IMR-90 (cell line): Measurements from ENCODE around the gene PKD1. TPM values are rescaled to one million over a fixed set of nuclear protein-coding genes. Genes with fewer than 3 reads are reported as not detected.
A peak's percentile ranks its signal among the peaks of the same experiment; 100 is the strongest.

Source experiments
- ATAC-seq: fragments of 200-7000 bp; cut with Tn5 transposase; 2 replicates; pipeline ENCODE4 v1.9.1; 2020; ENCODE audit warnings: low read depth, mild to moderate bottlenecking, moderate library complexity
- BruUV-seq: library from RNA; stranded (reverse); fragments of 400-500 nt; replicated peaks from 2 replicates; lab custom pipeline; 2021; lab: Mats Ljungman, UMichigan
- CTCF ChIA-PET: fragments of 300-600 bp; formaldehyde crosslinking; extraction: SDS; loops from one replicate; lab custom pipeline; 2021; ENCODE audit warnings: antibody characterized with exemption; lab: Yijun Ruan, JAX
- POLR2A ChIA-PET: fragments of 300-600 bp; sonication (Branson Sonifier 250); formaldehyde crosslinking; loops from one replicate; lab custom pipeline; 2022; ENCODE audit warnings: antibody characterized with exemption; ENCODE audit not compliant: unreplicated experiment; lab: Charles Lee
- DNase-seq: peaks from one replicate; pipeline ENCODE4 v3.0.0; 2013
- H2AFZ ChIP-seq: replicated peaks from 2 replicates; pipeline ENCODE3; 2013; ENCODE audit warnings: low read length, mild to moderate bottlenecking; ENCODE audit not compliant: poor library complexity
- H2AK5ac ChIP-seq: 2 replicates; pipeline ENCODE4 v1.6.1; 2013; ENCODE audit warnings: low read depth, low read length, inconsistent platforms
- H2AK9ac ChIP-seq: replicated peaks from 2 replicates; pipeline ENCODE3; 2013; ENCODE audit warnings: mild to moderate bottlenecking, low read depth, low read length, moderate library complexity; ENCODE audit not compliant: poor library complexity
- H2BK120ac ChIP-seq: 2 replicates; pipeline ENCODE4 v1.6.1; 2013; ENCODE audit warnings: low read depth, low read length, inconsistent platforms
- H2BK15ac ChIP-seq: 3 replicates; pipeline ENCODE4 v1.6.1; 2013; ENCODE audit warnings: low read depth, low read length, inconsistent platforms
- H2BK20ac ChIP-seq: 2 replicates; pipeline ENCODE4 v1.6.1; 2013; ENCODE audit warnings: low read depth, mild to moderate bottlenecking, inconsistent platforms, low read length, moderate library complexity
- H2BK5ac ChIP-seq: 2 replicates; pipeline ENCODE4 v1.6.1; 2013; ENCODE audit warnings: mild to moderate bottlenecking, low read depth, low read length, inconsistent platforms; ENCODE audit not compliant: poor library complexity, severe bottlenecking
- H3K14ac ChIP-seq: replicated peaks from 2 replicates; pipeline ENCODE4 v1.6.1; 2013; ENCODE audit warnings: low read depth, low read length, inconsistent platforms
- H3K18ac ChIP-seq: 2 replicates; pipeline ENCODE4 v1.6.1; 2013; ENCODE audit warnings: low read depth, low read length, control low read depth
- H3K23ac ChIP-seq: 2 replicates; pipeline ENCODE4 v1.6.1; 2013; ENCODE audit warnings: low read depth, low read length, inconsistent platforms
- H3K27ac ChIP-seq: 2 replicates; pipeline ENCODE4 v1.5.1; 2013; ENCODE audit warnings: mild to moderate bottlenecking, control low read depth, low read length; ENCODE audit not compliant: insufficient read depth
- H3K27me3 ChIP-seq: 2 replicates; pipeline ENCODE4 v1.6.1; 2013; ENCODE audit warnings: low read length; ENCODE audit not compliant: control insufficient read depth, insufficient read depth
- H3K36me3 ChIP-seq: 2 replicates; pipeline ENCODE4 v1.6.1; 2013; ENCODE audit warnings: low read length, mixed read lengths; ENCODE audit not compliant: control insufficient read depth, insufficient read depth
- H3K4ac ChIP-seq: 2 replicates; pipeline ENCODE4 v1.6.1; 2013; ENCODE audit warnings: low read depth, low read length, inconsistent platforms
- H3K4me1 ChIP-seq: 2 replicates; pipeline ENCODE4 v1.6.1; 2013; ENCODE audit warnings: low read length, mixed read lengths; ENCODE audit not compliant: control insufficient read depth, insufficient read depth
- H3K4me2 ChIP-seq: 2 replicates; pipeline ENCODE4 v1.6.1; 2013; ENCODE audit warnings: low read depth, mild to moderate bottlenecking, control low read depth, low read length, moderate library complexity
- H3K4me3 ChIP-seq: 2 replicates; pipeline ENCODE4 v1.5.1; 2013; ENCODE audit warnings: low read depth, mild to moderate bottlenecking, control low read depth, low read length, moderate library complexity; ENCODE audit not compliant: insufficient read depth
- H3K56ac ChIP-seq: 2 replicates; pipeline ENCODE4 v1.6.1; 2013; ENCODE audit warnings: low read length, inconsistent platforms; ENCODE audit not compliant: insufficient read depth; ENCODE audit errors: extremely low read depth
- H3K79me1 ChIP-seq, 2 experiments: 2 replicates each; pipeline ENCODE4 v1.6.1; 2013; ENCODE audit warnings: low read length in 2 of 2, inconsistent platforms in 1 of 2, low read depth in 1 of 2
- H3K9ac ChIP-seq: 2 replicates; pipeline ENCODE4 v1.6.1; 2013; ENCODE audit warnings: low read depth, low read length, control low read depth
- H3K9me1 ChIP-seq: 2 replicates; pipeline ENCODE4 v1.6.1; 2013; ENCODE audit warnings: low read length, inconsistent platforms; ENCODE audit not compliant: insufficient read depth
- H3K9me3 ChIP-seq: 2 replicates; pipeline ENCODE4 v1.6.1; 2013; ENCODE audit warnings: low read length; ENCODE audit not compliant: control insufficient read depth, insufficient read depth
- H4K20me1 ChIP-seq: 2 replicates; pipeline ENCODE4 v1.6.1; 2013; ENCODE audit warnings: low read length, inconsistent platforms; ENCODE audit not compliant: insufficient read depth
- H4K5ac ChIP-seq: 2 replicates; pipeline ENCODE4 v1.6.1; 2013; ENCODE audit warnings: mild to moderate bottlenecking, low read depth, low read length, control low read depth
- H4K8ac ChIP-seq, 2 experiments: 2 replicates each; pipeline ENCODE4 v1.6.1; 2013; ENCODE audit warnings: low read depth in 2 of 2, low read length in 2 of 2, control low read depth in 1 of 2, inconsistent platforms in 1 of 2
- H4K91ac ChIP-seq: 2 replicates; pipeline ENCODE4 v1.6.1; 2013; ENCODE audit warnings: low read depth, low read length, inconsistent platforms; ENCODE audit not compliant: insufficient read depth
- BHLHE40 ChIP-seq: fragments of 150-350 bp; IDR thresholded peaks from 2 replicates; pipeline ENCODE4 v1.6.1; 2016; ENCODE audit warnings: mild to moderate bottlenecking, low read depth, low read length
- CEBPB ChIP-seq: IDR thresholded peaks from 2 replicates; pipeline ENCODE4 v1.6.1; 2012; ENCODE audit warnings: low read depth, low read length, improper control_type of control experiment
- CHD1 ChIP-seq: IDR thresholded peaks from 2 replicates; pipeline ENCODE4 v1.6.1; 2012; ENCODE audit warnings: low read depth, low read length, improper control_type of control experiment
- FOS ChIP-seq: fragments of 150-350 bp; IDR thresholded peaks from 2 replicates; pipeline ENCODE4 v1.6.1; 2016; ENCODE audit warnings: low read depth, low read length
- MAFK ChIP-seq: IDR thresholded peaks from 2 replicates; pipeline ENCODE4 v1.6.1; 2012; ENCODE audit warnings: low read depth, low read length, improper control_type of control experiment
- MAZ ChIP-seq: IDR thresholded peaks from 2 replicates; pipeline ENCODE4 v1.6.1; 2012; ENCODE audit warnings: low read depth, mild to moderate bottlenecking, low read length, improper control_type of control experiment, moderate library complexity, borderline replicate concordance
- MXI1 ChIP-seq: IDR thresholded peaks from 2 replicates; pipeline ENCODE4 v1.6.1; 2012; ENCODE audit warnings: low read depth, mild to moderate bottlenecking, low read length, moderate library complexity, borderline replicate concordance
- NFE2L2 ChIP-seq: fragments of 150-350 bp; IDR thresholded peaks from 2 replicates; pipeline ENCODE4 v1.6.1; 2016; ENCODE audit warnings: low read depth, mild to moderate bottlenecking, low read length
- POLR2A ChIP-seq: IDR thresholded peaks from 2 replicates; pipeline ENCODE4 v1.6.1; 2012; ENCODE audit warnings: mild to moderate bottlenecking, low read depth, low read length
- RAD21 ChIP-seq: IDR thresholded peaks from 2 replicates; pipeline ENCODE4 v1.6.1; 2012; ENCODE audit warnings: low read length, improper control_type of control experiment
- RCOR1 ChIP-seq: IDR thresholded peaks from 2 replicates; pipeline ENCODE4 v1.6.1; 2012; ENCODE audit warnings: mild to moderate bottlenecking, low read length, improper control_type of control experiment; ENCODE audit not compliant: insufficient replicate concordance
- RFX5 ChIP-seq: IDR thresholded peaks from 2 replicates; pipeline ENCODE4 v1.8.0; 2012; ENCODE audit warnings: low read depth, mild to moderate bottlenecking, low read length, moderate library complexity
- WGBS, 2 experiments: methylation state at CpG; one replicate each; pipeline versions ENCODE4 v1.1.5 to v1.1.7; 2013; ENCODE audit warnings: missing lambda C conversion rate in 2 of 2; ENCODE audit not compliant: insufficient read length in 1 of 2; ENCODE audit errors: extremely low coverage in 2 of 2; 5-methylcytosine and 5-hydroxymethylcytosine counted together
- dilution Hi-C: fragments of 300-500 bp; cut with HindIII; formaldehyde crosslinking; loops from one replicate; pipeline ENCODE4 v1.14.3; 2018; ENCODE audit warnings: low sequenced_read_pairs; ENCODE audit not compliant: unreplicated experiment
- in situ Hi-C: fragments of 300-500 bp; cut with MboI; formaldehyde crosslinking; loops from 3 replicates; pipeline ENCODE4 v1.14.3; 2019; ENCODE audit warnings: low sequenced_read_pairs, inconsistent platforms, mixed read lengths
- intact Hi-C: fragments of 100-400 bp; cut with micrococcal nuclease; formaldehyde crosslinking; loops from 2 replicates; pipeline ENCODE4 v1.10.0; 2022
- polyA plus RNA-seq, 3 experiments: library from polyadenylated mRNA; depleted of rRNA; stranded (reverse); fragments of >200 nt; gene quantifications; 2 replicates each; pipeline ENCODE4 v1.2.3, GENCODE V29; 2012; ENCODE audit warnings: low replicate concordance in 1 of 3
- total RNA-seq: library from RNA; depleted of rRNA; stranded (reverse); fragments of >200 nt; gene quantifications from 2 replicates; pipeline ENCODE4 v1.2.3, GENCODE V29; 2012
- TF ChIP-seq, protein P1 (sequence below): conservative IDR thresholded peaks from 2 replicates; pipeline ENCODE4 v1.5.1; 2012; ENCODE audit warnings: mild to moderate bottlenecking, low read depth, low read length, improper control_type of control experiment
- TF ChIP-seq, protein P2 (sequence below): fragments of 150-350 bp; IDR thresholded peaks from 2 replicates; pipeline ENCODE4 v1.6.1; 2016; ENCODE audit warnings: low read depth, mild to moderate bottlenecking, low read length, moderate library complexity, borderline replicate concordance
- TF ChIP-seq, protein P3 (sequence below): fragments of 150-350 bp; IDR thresholded peaks from 2 replicates; pipeline ENCODE4 v1.6.1; 2017; ENCODE audit warnings: mild to moderate bottlenecking, antibody characterized with exemption, low read length, low read depth

PKD1 gene
- total and polyA plus RNA-seq, 2 of the 4 experiments (the other 2 are of a cell fraction), result 7.9 to 97.3 TPM

DNA sequence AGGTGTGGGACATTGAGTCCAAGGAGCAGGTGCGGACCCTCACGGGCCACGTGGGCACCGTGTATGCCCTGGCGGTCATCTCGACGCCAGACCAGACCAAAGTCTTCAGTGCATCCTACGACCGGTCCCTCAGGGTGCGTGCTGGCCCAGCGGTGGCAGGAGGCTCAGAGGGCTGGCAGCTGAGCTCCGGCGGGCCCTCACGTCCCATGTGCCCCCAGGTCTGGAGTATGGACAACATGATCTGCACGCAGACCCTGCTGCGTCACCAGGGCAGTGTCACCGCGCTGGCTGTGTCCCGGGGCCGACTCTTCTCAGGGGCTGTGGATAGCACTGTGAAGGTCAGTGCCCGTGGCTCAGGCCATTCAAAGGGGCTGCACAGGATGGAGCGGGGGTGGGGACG lies 40.3 kb upstream of the PKD1 start:
- DNase-seq (no peak), ATAC-seq (no peak)
- Histone ChIP-seq H3K9me1 (no peaks in the 10 kb centered on the region), H3K27ac (no peak overlapping the region), H3K4me2 (no peak overlapping the region), H3K4me1 (no peaks in the 10 kb centered on the region), H2AK9ac (peak overlapping the region; percentile 65), H4K8ac (no peak overlapping the region), H2BK120ac (no peak overlapping the region), H4K20me1 (no peaks in the 10 kb centered on the region; the same call in 1 of the 2 replicates), H3K14ac (no peak overlapping the region), H3K4ac (no peak overlapping the region), H3K9ac (no peak overlapping the region), H2AFZ (no peak overlapping the region), H4K91ac (no peak overlapping the region), H2BK15ac (no peak overlapping the region), H3K9me3 (no peaks in the 10 kb centered on the region), H2AK5ac (no peak overlapping the region), H3K4me3 (no peak overlapping the region), H3K36me3 (peaks cover 52% of the 10 kb centered on the region), H3K79me1 (no peaks in the 10 kb centered on the region), H3K56ac (no peak overlapping the region), H2BK5ac (no peak overlapping the region), H3K23ac (no peak overlapping the region), H2BK20ac (no peak overlapping the region), H4K5ac (no peak overlapping the region), H3K27me3 (no peaks in the 10 kb centered on the region), H3K18ac (no peak overlapping the region)
- no peak for TF ChIP-seq BHLHE40
- TF ChIP-seq MAZ, result no peak
- no peak for TF ChIP-seq RAD21
- no peak for TF ChIP-seq CHD1
- TF ChIP-seq RCOR1, result no peak
- TF ChIP-seq, protein P1, sequence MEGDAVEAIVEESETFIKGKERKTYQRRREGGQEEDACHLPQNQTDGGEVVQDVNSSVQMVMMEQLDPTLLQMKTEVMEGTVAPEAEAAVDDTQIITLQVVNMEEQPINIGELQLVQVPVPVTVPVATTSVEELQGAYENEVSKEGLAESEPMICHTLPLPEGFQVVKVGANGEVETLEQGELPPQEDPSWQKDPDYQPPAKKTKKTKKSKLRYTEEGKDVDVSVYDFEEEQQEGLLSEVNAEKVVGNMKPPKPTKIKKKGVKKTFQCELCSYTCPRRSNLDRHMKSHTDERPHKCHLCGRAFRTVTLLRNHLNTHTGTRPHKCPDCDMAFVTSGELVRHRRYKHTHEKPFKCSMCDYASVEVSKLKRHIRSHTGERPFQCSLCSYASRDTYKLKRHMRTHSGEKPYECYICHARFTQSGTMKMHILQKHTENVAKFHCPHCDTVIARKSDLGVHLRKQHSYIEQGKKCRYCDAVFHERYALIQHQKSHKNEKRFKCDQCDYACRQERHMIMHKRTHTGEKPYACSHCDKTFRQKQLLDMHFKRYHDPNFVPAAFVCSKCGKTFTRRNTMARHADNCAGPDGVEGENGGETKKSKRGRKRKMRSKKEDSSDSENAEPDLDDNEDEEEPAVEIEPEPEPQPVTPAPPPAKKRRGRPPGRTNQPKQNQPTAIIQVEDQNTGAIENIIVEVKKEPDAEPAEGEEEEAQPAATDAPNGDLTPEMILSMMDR, result no peak
- TF ChIP-seq, protein P2, sequence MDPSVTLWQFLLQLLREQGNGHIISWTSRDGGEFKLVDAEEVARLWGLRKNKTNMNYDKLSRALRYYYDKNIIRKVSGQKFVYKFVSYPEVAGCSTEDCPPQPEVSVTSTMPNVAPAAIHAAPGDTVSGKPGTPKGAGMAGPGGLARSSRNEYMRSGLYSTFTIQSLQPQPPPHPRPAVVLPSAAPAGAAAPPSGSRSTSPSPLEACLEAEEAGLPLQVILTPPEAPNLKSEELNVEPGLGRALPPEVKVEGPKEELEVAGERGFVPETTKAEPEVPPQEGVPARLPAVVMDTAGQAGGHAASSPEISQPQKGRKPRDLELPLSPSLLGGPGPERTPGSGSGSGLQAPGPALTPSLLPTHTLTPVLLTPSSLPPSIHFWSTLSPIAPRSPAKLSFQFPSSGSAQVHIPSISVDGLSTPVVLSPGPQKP, result no peak
- TF ChIP-seq, protein P3, sequence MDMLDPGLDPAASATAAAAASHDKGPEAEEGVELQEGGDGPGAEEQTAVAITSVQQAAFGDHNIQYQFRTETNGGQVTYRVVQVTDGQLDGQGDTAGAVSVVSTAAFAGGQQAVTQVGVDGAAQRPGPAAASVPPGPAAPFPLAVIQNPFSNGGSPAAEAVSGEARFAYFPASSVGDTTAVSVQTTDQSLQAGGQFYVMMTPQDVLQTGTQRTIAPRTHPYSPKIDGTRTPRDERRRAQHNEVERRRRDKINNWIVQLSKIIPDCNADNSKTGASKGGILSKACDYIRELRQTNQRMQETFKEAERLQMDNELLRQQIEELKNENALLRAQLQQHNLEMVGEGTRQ, result no peak
- TF ChIP-seq MXI1, result no peak
- no peak for TF ChIP-seq POLR2A
- no peak for TF ChIP-seq FOS
- no peak for TF ChIP-seq RFX5
- no peak for TF ChIP-seq NFE2L2
- TF ChIP-seq MAFK, result no peak
- TF ChIP-seq CEBPB, result no peak
- ChIA-PET POLR2A (no interaction called here), CTCF (no interaction called here)
- in situ Hi-C loops (no loop called here), dilution Hi-C loops (no loop called here), intact Hi-C loops (no loop called here)
- BruUV-seq, result no TSS peak
- 99% methylated on average over 14 of the region's 23 CpGs; no CpG with 5 or more reads in 1 of the 2 experiments for WGBS, 2 experiments
